ENCODE measurements around the gene CPEB4. TPM values are rescaled to one million over a fixed set of nuclear protein-coding genes. Genes with fewer than 3 reads are reported as not detected.

Gene CPEB4
- total RNA-seq, 4 donors from 2014 or later: 33.2 to 51.6 (median 44.8) TPM

GRCh38 chr5:173998531-173998930 lies 110.4 kb downstream of the CPEB4 start:
- intact Hi-C loops (cut with DNase I): no loop called here
- WGBS, 2 donors: 44 to 62% methylated on average over 4 of the region's 4 CpGs
- Histone ChIP-seq H3K9me3 (no peaks in the 10 kb centered on the region), H3K4me1 (no peaks in the 10 kb centered on the region), H3K27me3 (peaks cover 0 to 25% (median 0%) of the 10 kb centered on the region in 4 donors), H3K36me3 (no peaks in the 10 kb centered on the region), H3K27ac (no peak overlapping the region), H3K4me3 (no peak overlapping the region)
- no peak for DNase-seq
- TF ChIP-seq POLR2A (IDR thresholded peaks at IDR 0.05) (no peak), CTCF (IDR thresholded peaks at IDR 0.05) (no peak)

GRCh38 chr5:174000076-174000475 lies 111.9 kb downstream of the CPEB4 start:
- H3K4me3 ChIP-seq: no peak overlapping the region
- intact Hi-C loops (cut with DNase I): no loop called here
- DNase-seq: no peak
- no peaks in the 10 kb centered on the region for H3K9me3 ChIP-seq
- H3K27me3 ChIP-seq: peaks cover 0 to 21% (median 0%) of the 10 kb centered on the region in 4 donors
- WGBS, 2 donors: 74 to 77% methylated on average over 4 of the region's 4 CpGs
- H3K27ac ChIP-seq: no peak overlapping the region
- no peak for TF ChIP-seq POLR2A (IDR thresholded peaks at IDR 0.05)
- TF ChIP-seq CTCF (IDR thresholded peaks at IDR 0.05): no peak
- H3K4me1 ChIP-seq: no peaks in the 10 kb centered on the region
- no peaks in the 10 kb centered on the region for H3K36me3 ChIP-seq

GRCh38 chr5:174003795-174004194 lies 115.6 kb downstream of the CPEB4 start:
- Histone ChIP-seq H3K9me3 (no peaks in the 10 kb centered on the region), H3K36me3 (no peaks in the 10 kb centered on the region), H3K27ac (no peak overlapping the region), H3K4me3 (no peak overlapping the region), H3K27me3 (peaks cover 0 to 7% (median 0%) of the 10 kb centered on the region in 4 donors), H3K4me1 (no peaks in the 10 kb centered on the region)
- TF ChIP-seq POLR2A (IDR thresholded peaks at IDR 0.05): no peak
- TF ChIP-seq CTCF (IDR thresholded peaks at IDR 0.05): no peak
- intact Hi-C loops (cut with DNase I): no loop called here
- DNase-seq: no peak

GRCh38 chr5:174008922-174009321 lies 120.8 kb downstream of the CPEB4 start:
- DNase-seq: no peak
- intact Hi-C loops (cut with DNase I): no loop called here
- H3K4me1 ChIP-seq: no peaks in the 10 kb centered on the region
- no peaks in the 10 kb centered on the region for H3K9me3 ChIP-seq
- 81 to 91% methylated on average over 5 of the region's 5 CpGs for WGBS, 2 donors
- no peak overlapping the region for H3K27ac ChIP-seq
- no peaks in the 10 kb centered on the region for H3K36me3 ChIP-seq
- H3K4me3 ChIP-seq: no peak overlapping the region
- TF ChIP-seq CTCF (IDR thresholded peaks at IDR 0.05): no peak
- no peak for TF ChIP-seq POLR2A (IDR thresholded peaks at IDR 0.05)
- H3K27me3 ChIP-seq: peaks cover 0 to 7% (median 0%) of the 10 kb centered on the region in 4 donors

GRCh38 chr5:174010365-174010764 lies 122.2 kb downstream of the CPEB4 start:
- H3K27ac ChIP-seq: no peak overlapping the region
- WGBS, 2 donors: 70 to 73% methylated on average over 1 of the region's 1 CpG
- H3K27me3 ChIP-seq: peaks cover 0 to 7% (median 0%) of the 10 kb centered on the region in 4 donors

More at GRCh38 chr5:174010365-174010764, 122.2 kb downstream of the CPEB4 start:
- DNase-seq: no peak
- TF ChIP-seq POLR2A (IDR thresholded peaks at IDR 0.05) (no peak), CTCF (IDR thresholded peaks at IDR 0.05) (no peak)
- intact Hi-C loops (cut with DNase I): no loop called here
- Histone ChIP-seq H3K36me3 (no peaks in the 10 kb centered on the region), H3K4me3 (no peak overlapping the region), H3K9me3 (no peaks in the 10 kb centered on the region), H3K4me1 (no peaks in the 10 kb centered on the region)

All from esophagus squamous epithelium (tissue), 5 donors.